Measurements from ENCODE around the gene PAQR9.

DNA sequence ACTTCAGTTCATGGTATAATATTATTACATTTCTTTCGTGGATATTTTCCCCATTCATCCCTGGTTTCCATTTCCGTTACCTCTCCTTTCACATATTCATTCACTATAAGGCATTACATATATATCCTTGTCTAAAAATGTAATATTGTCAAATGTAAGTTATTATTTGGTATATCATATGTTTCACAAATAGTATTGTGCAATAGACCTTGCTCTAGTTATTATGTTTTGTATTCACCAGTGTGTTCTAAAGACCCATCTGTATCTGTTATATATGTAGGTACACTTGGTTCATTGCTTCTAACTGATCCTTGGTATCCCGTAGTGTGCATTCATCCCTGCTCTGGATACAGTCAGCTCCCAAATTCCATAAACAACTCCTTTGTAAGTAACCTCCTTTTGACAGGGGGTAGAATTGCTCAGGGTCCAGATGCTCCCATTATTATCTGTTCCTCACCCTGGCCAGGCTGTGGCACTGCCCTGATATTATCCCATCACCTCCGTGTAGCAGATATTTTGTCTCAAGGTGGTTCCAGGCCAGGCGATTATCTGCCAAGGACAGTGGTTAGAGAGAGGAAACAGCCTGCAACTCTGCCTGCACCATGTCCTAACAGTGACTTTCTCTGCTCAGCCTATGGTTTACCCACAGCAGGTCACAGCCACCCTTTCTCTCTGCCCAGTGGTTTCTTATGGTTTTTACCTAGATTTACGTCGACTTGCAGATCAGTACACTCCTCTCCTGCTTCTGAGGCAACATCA lies 29.2 kb downstream of the PAQR9 start:
- TF ChIP-seq, protein P1, sequence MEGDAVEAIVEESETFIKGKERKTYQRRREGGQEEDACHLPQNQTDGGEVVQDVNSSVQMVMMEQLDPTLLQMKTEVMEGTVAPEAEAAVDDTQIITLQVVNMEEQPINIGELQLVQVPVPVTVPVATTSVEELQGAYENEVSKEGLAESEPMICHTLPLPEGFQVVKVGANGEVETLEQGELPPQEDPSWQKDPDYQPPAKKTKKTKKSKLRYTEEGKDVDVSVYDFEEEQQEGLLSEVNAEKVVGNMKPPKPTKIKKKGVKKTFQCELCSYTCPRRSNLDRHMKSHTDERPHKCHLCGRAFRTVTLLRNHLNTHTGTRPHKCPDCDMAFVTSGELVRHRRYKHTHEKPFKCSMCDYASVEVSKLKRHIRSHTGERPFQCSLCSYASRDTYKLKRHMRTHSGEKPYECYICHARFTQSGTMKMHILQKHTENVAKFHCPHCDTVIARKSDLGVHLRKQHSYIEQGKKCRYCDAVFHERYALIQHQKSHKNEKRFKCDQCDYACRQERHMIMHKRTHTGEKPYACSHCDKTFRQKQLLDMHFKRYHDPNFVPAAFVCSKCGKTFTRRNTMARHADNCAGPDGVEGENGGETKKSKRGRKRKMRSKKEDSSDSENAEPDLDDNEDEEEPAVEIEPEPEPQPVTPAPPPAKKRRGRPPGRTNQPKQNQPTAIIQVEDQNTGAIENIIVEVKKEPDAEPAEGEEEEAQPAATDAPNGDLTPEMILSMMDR (IDR thresholded peaks at IDR 0.05), result no peak
- no peak for TF ChIP-seq POLR2A (IDR thresholded peaks at IDR 0.05)

Data from uterus (tissue), 2 donors.